Activated CD4-positive, alpha-beta T cell treated with anti-CD3 and anti-CD28 coated beads, Interleukin-2, amount 10 ng/mL, durations not matched to agents 24 days and 14 days (primary cell): ENCODE data around the gene DGKQ. TPM values are rescaled to one million over a fixed set of nuclear protein-coding genes. Genes with fewer than 3 reads are reported as not detected.
"Not testable (repeated sequence)": the region's sequence is repeated elsewhere in the genome, so short reads cannot be mapped to it uniquely, and the experiment has no call there.

ENCODE experiments used
- DNase-seq: peaks from one replicate; pipeline ENCODE4 v3.0.0; 2022
- H3K27ac Mint-ChIP-seq: one replicate; pipeline ENCODE4 v1.8.0; 2022; ENCODE audit warnings: mild to moderate bottlenecking, mixed read lengths
- H3K27me3 Mint-ChIP-seq: one replicate; pipeline ENCODE4 v1.8.0; 2022; ENCODE audit warnings: mixed read lengths
- H3K36me3 Mint-ChIP-seq: one replicate; pipeline ENCODE4 v1.8.0; 2022; ENCODE audit warnings: low read depth, mild to moderate bottlenecking, mixed read lengths
- H3K4me1 Mint-ChIP-seq: one replicate; pipeline ENCODE4 v1.8.0; 2021; ENCODE audit warnings: mixed read lengths
- H3K4me3 Mint-ChIP-seq: one replicate; pipeline ENCODE4 v1.8.0; 2022; ENCODE audit warnings: mild to moderate bottlenecking, moderate library complexity, mixed read lengths
- H3K9me3 Mint-ChIP-seq: one replicate; pipeline ENCODE4 v1.8.0; 2021; ENCODE audit warnings: mixed read lengths
- intact Hi-C: fragments of 100-400 bp; cut with micrococcal nuclease; formaldehyde crosslinking; loops from one replicate; pipeline ENCODE4 v1.15.1; 2023
- total RNA-seq: library from RNA; stranded (reverse); gene quantifications from 2 replicates; pipeline ENCODE4 v1.2.3, GENCODE V29; 2022

Gene DGKQ
- total RNA-seq, 1 donor from 2014 or later, result 15.2 TPM

- H3K4me3 Mint-ChIP-seq, result no peak overlapping the region
- peaks cover 2% of the 10 kb centered on the region for H3K36me3 Mint-ChIP-seq
- H3K4me1 Mint-ChIP-seq, result no peaks in the 10 kb centered on the region
- H3K9me3 Mint-ChIP-seq, result no peaks in the 10 kb centered on the region
- DNase-seq, result no peak
- H3K27ac Mint-ChIP-seq, result no peak overlapping the region
- intact Hi-C loops, result no loop called here
- H3K27me3 Mint-ChIP-seq, result peaks cover 43% of the 10 kb centered on the region
These were observed 29.4 kb upstream of the DGKQ start for GRCh38 chr4:1002631-1003251.

GRCh38 chr4:1002131-1002630 is 28.8 kb upstream of the DGKQ start:
- intact Hi-C loops, result no loop called here
- DNase-seq, result no peak
- Mint-ChIP-seq H3K4me3 (no peak overlapping the region), H3K27ac (no peak overlapping the region), H3K9me3 (no peaks in the 10 kb centered on the region), H3K4me1 (no peaks in the 10 kb centered on the region), H3K27me3 (peaks cover 39% of the 10 kb centered on the region), H3K36me3 (peaks cover 2% of the 10 kb centered on the region)

- no peak for DNase-seq
- Mint-ChIP-seq H3K9me3 (no peaks in the 10 kb centered on the region), H3K27me3 (peaks cover 38% of the 10 kb centered on the region), H3K4me1 (no peaks in the 10 kb centered on the region), H3K4me3 (no peak overlapping the region), H3K27ac (no peak overlapping the region), H3K36me3 (no peaks in the 10 kb centered on the region)
- intact Hi-C loops, result no loop called here
These were observed 28.3 kb upstream of the DGKQ start for GRCh38 chr4:1001561-1002130.

- intact Hi-C loops, result no loop called here
- Mint-ChIP-seq H3K4me1 (no peaks in the 10 kb centered on the region), H3K9me3 (no peaks in the 10 kb centered on the region), H3K36me3 (no peaks in the 10 kb centered on the region), H3K4me3 (no peak overlapping the region), H3K27me3 (peaks cover 36% of the 10 kb centered on the region), H3K27ac (no peak overlapping the region)
- no peak for DNase-seq
These were observed 27.4 kb upstream of the DGKQ start for GRCh38 chr4:1000686-1001260.

- H3K9me3 Mint-ChIP-seq, result no peaks in the 10 kb centered on the region
- H3K4me1 Mint-ChIP-seq, result no peaks in the 10 kb centered on the region
- DNase-seq, result no peak
- no peak overlapping the region for H3K4me3 Mint-ChIP-seq
- peaks cover 35% of the 10 kb centered on the region for H3K27me3 Mint-ChIP-seq
- H3K27ac Mint-ChIP-seq, result no peak overlapping the region
- no peaks in the 10 kb centered on the region for H3K36me3 Mint-ChIP-seq
- intact Hi-C loops, result no loop called here
These were observed 26.6 kb upstream of the DGKQ start for GRCh38 chr4:999882-1000425.

GRCh38 chr4:999240-999863 is 26.0 kb upstream of the DGKQ start:
- intact Hi-C loops, H3K4me3 Mint-ChIP-seq, H3K27ac Mint-ChIP-seq, DNase-seq, H3K9me3 Mint-ChIP-seq, H3K36me3 Mint-ChIP-seq, H3K4me1 Mint-ChIP-seq: not testable (repeated sequence)
- H3K27me3 Mint-ChIP-seq, result peaks cover 33% of the 10 kb centered on the region

- H3K4me3 Mint-ChIP-seq, result no peak overlapping the region
- peaks cover 30% of the 10 kb centered on the region for H3K27me3 Mint-ChIP-seq
- H3K36me3 Mint-ChIP-seq, result no peaks in the 10 kb centered on the region
- no peak for DNase-seq
- no peaks in the 10 kb centered on the region for H3K4me1 Mint-ChIP-seq
- intact Hi-C loops, result no loop called here
- H3K27ac Mint-ChIP-seq, result no peak overlapping the region
- no peaks in the 10 kb centered on the region for H3K9me3 Mint-ChIP-seq
These were observed 24.8 kb upstream of the DGKQ start for GRCh38 chr4:998096-998691.

GRCh38 chr4:997375-998071 is 24.2 kb upstream of the DGKQ start:
- no peak for DNase-seq
- Mint-ChIP-seq H3K4me3 (no peak overlapping the region), H3K4me1 (no peaks in the 10 kb centered on the region), H3K36me3 (no peaks in the 10 kb centered on the region), H3K27me3 (peaks cover 30% of the 10 kb centered on the region), H3K27ac (no peak overlapping the region), H3K9me3 (no peaks in the 10 kb centered on the region)
- intact Hi-C loops, result no loop called here

GRCh38 chr4:996997-997374 is 23.6 kb upstream of the DGKQ start:
- Mint-ChIP-seq H3K4me1 (no peaks in the 10 kb centered on the region), H3K27me3 (peaks cover 28% of the 10 kb centered on the region), H3K9me3 (no peaks in the 10 kb centered on the region), H3K36me3 (no peaks in the 10 kb centered on the region), H3K4me3 (no peak overlapping the region), H3K27ac (no peak overlapping the region)
- no peak for DNase-seq
- intact Hi-C loops, result no loop called here

- H3K4me1 Mint-ChIP-seq, result no peaks in the 10 kb centered on the region
- H3K9me3 Mint-ChIP-seq, result no peaks in the 10 kb centered on the region
- no peaks in the 10 kb centered on the region for H3K36me3 Mint-ChIP-seq
- H3K27me3 Mint-ChIP-seq, result peaks cover 26% of the 10 kb centered on the region
- no peak overlapping the region for H3K4me3 Mint-ChIP-seq
- no peak overlapping the region for H3K27ac Mint-ChIP-seq
- intact Hi-C loops, result no loop called here
- no peak for DNase-seq
These were observed 22.9 kb upstream of the DGKQ start for GRCh38 chr4:996030-996996.

GRCh38 chr4:995311-996026 is 22.1 kb upstream of the DGKQ start:
- intact Hi-C loops, result no loop called here
- no peak for DNase-seq
- H3K27ac Mint-ChIP-seq, result no peak overlapping the region
- H3K4me3 Mint-ChIP-seq, result no peak overlapping the region
- H3K4me1 Mint-ChIP-seq, result no peaks in the 10 kb centered on the region
- peaks cover 22% of the 10 kb centered on the region for H3K27me3 Mint-ChIP-seq
- H3K36me3 Mint-ChIP-seq, result no peaks in the 10 kb centered on the region
- H3K9me3 Mint-ChIP-seq, result no peaks in the 10 kb centered on the region
